GM12878 (cell line): ENCODE results near the gene CLSTN2. TPM values are rescaled to one million over a fixed set of nuclear protein-coding genes. Genes with fewer than 3 reads are reported as not detected.

Experiments
- ATAC-seq: fragments of 200-7000 bp; cut with Tn5 transposase; 3 replicates; pipeline ENCODE4 v1.9.1; 2020; ENCODE audit warnings: mild to moderate bottlenecking, moderate library complexity
- BruUV-seq: library from RNA; stranded (reverse); fragments of 400-500 nt; replicated peaks from 2 replicates; lab custom pipeline; 2021; lab: Mats Ljungman, UMichigan
- CTCF ChIA-PET: fragments of 300-600 bp; sonication (Branson Sonifier 250); formaldehyde crosslinking; extraction: SDS; loops from one replicate; lab custom pipeline; 2021; ENCODE audit warnings: inconsistent platforms; lab: Yijun Ruan, JAX
- POLR2A ChIA-PET: fragments of 350-600 bp; formaldehyde crosslinking; extraction: SDS; loops from one replicate; lab custom pipeline; 2021; ENCODE audit warnings: inconsistent platforms; lab: Charles Lee
- RAD21 ChIA-PET: fragments of 300-600 bp; sonication (Branson Sonifier 250); formaldehyde crosslinking; loops from one replicate; lab custom pipeline; 2023; ENCODE audit warnings: antibody characterized with exemption; ENCODE audit not compliant: unreplicated experiment; lab: Charles Lee
- SMC1A ChIA-PET: fragments of 300-600 bp; sonication (Branson Sonifier 250); formaldehyde crosslinking; loops from one replicate; lab custom pipeline; 2023; ENCODE audit not compliant: unreplicated experiment, uncharacterized antibody; lab: Charles Lee
- DNase-seq: peaks from one replicate; pipeline ENCODE4 v3.0.0-alpha.2; 2011; ENCODE audit warnings: low read depth, low spot score
- FAIRE-seq: peaks from 3 replicates; lab custom pipeline; 2011; peaks lifted over from hg19 to GRCh38; lab: Jason Lieb, UNC
- H2AFZ ChIP-seq: 2 replicates; pipeline ENCODE4 v1.6.0; 2011; ENCODE audit warnings: low read depth, low read length, control low read depth; ENCODE audit not compliant: control insufficient read depth
- H3K27ac ChIP-seq: 2 replicates; pipeline ENCODE4 v1.5.1; 2011; ENCODE audit warnings: control low read depth; ENCODE audit not compliant: control insufficient read depth, insufficient read depth
- H3K27me3 ChIP-seq, 2 experiments: replicated peaks in 1 of 2; 2 replicates each; pipeline versions ENCODE4 v1.6.0 to v1.6.1; 2011; ENCODE audit warnings: low read length in 1 of 2; ENCODE audit not compliant: control insufficient read depth in 2 of 2, insufficient read depth in 2 of 2
- H3K36me3 ChIP-seq, 2 experiments: 2 replicates each; pipeline ENCODE4 v1.5.1; 2011; ENCODE audit warnings: low read length in 1 of 2; ENCODE audit not compliant: control insufficient read depth in 2 of 2, insufficient read depth in 2 of 2
- H3K4me1 ChIP-seq: 2 replicates; pipeline ENCODE4 v1.6.1; 2011; ENCODE audit warnings: mild to moderate bottlenecking, low read length, moderate library complexity, mixed read lengths; ENCODE audit not compliant: control insufficient read depth, insufficient read depth
- H3K4me2 ChIP-seq: 2 replicates; pipeline ENCODE4 v1.6.0; 2011; ENCODE audit warnings: control low read depth; ENCODE audit not compliant: control insufficient read depth, insufficient read depth
- H3K4me3 ChIP-seq: fragments of 200-600 bp; sonication (generic); 2 replicates; pipeline ENCODE4 v1.5.1; 2016
- H3K79me2 ChIP-seq: 2 replicates; pipeline ENCODE4 v1.6.0; 2011; ENCODE audit warnings: low read length; ENCODE audit not compliant: control insufficient read depth, insufficient read depth
- H3K9ac ChIP-seq: 2 replicates; pipeline ENCODE4 v1.8.0; 2011; ENCODE audit warnings: low read length, control low read depth, mixed read lengths; ENCODE audit not compliant: control insufficient read depth, insufficient read depth
- H3K9me3 ChIP-seq: replicated peaks from 3 replicates; pipeline ENCODE4 v1.5.1; 2011; ENCODE audit warnings: mild to moderate bottlenecking, low read length; ENCODE audit not compliant: control insufficient read depth, insufficient read depth
- H4K20me1 ChIP-seq: 2 replicates; pipeline ENCODE4 v1.6.0; 2011; ENCODE audit not compliant: control insufficient read depth, insufficient read depth
- ASH2L ChIP-seq: fragments of 300-600, 200-600 bp; sonication (generic); IDR thresholded peaks from 2 replicates; pipeline ENCODE4 v1.6.1; 2017; ENCODE audit warnings: low read depth, mild to moderate bottlenecking, borderline replicate concordance
- BRCA1 ChIP-seq: IDR thresholded peaks from 2 replicates; pipeline ENCODE4 v1.6.1; 2011; ENCODE audit warnings: low read depth, low read length, improper control_type of control experiment
- CEBPZ ChIP-seq: fragments of 150-350 bp; IDR thresholded peaks from 2 replicates; pipeline ENCODE4 v1.6.1; 2016; ENCODE audit warnings: low read depth, low read length
- DPF2 ChIP-seq: fragments of 450-650 bp; IDR thresholded peaks from 2 replicates; pipeline ENCODE4 v1.6.1; 2017; ENCODE audit warnings: mild to moderate bottlenecking
- EED ChIP-seq: sonication (generic); IDR thresholded peaks from 2 replicates; pipeline ENCODE4 v1.6.1; 2016; ENCODE audit warnings: antibody characterized with exemption, low read depth
- FOXM1 ChIP-seq: IDR thresholded peaks from 2 replicates; pipeline ENCODE4 v1.6.1; 2012; ENCODE audit warnings: low read depth, mild to moderate bottlenecking, inconsistent platforms, low read length, moderate library complexity
- POLR2AphosphoS2 ChIP-seq: IDR thresholded peaks from 2 replicates; pipeline ENCODE4 v1.6.1; 2011; ENCODE audit warnings: low read depth, mild to moderate bottlenecking, low read length, improper control_type of control experiment, moderate library complexity
- SMC3 ChIP-seq: IDR thresholded peaks from 2 replicates; pipeline ENCODE4 v1.6.1; 2011; ENCODE audit warnings: low read length, improper control_type of control experiment, borderline replicate concordance
- STAT3 ChIP-seq: IDR thresholded peaks from 2 replicates; pipeline ENCODE4 v1.6.1; 2011; ENCODE audit warnings: low read depth, low read length, improper control_type of control experiment
- YY1 ChIP-seq: IDR thresholded peaks from 2 replicates; pipeline ENCODE4 v1.6.1; 2011; ENCODE audit warnings: low read depth, mild to moderate bottlenecking, low read length
- WGBS: methylation state at CpG from one replicate; pipeline ENCODE4 v1.1.6; 2016; ENCODE audit warnings: low lambda C conversion rate; ENCODE audit not compliant: insufficient replicate concordance, insufficient coverage; ENCODE audit errors: missing lambda C conversion rate; 5-methylcytosine and 5-hydroxymethylcytosine counted together
- in situ Hi-C: fragments of 300-500 bp; cut with MboI; formaldehyde crosslinking; loops from 9 replicates; pipeline ENCODE4 v1.14.3; 2018; ENCODE audit warnings: mixed read lengths
- intact Hi-C: fragments of 100-400 bp; cut with micrococcal nuclease; formaldehyde crosslinking; loops from one replicate; pipeline ENCODE4 v1.14.2; 2022; ENCODE audit not compliant: unreplicated experiment
- polyA plus RNA-seq, 11 experiments: library from polyadenylated mRNA; depleted of rRNA in 4 of 11; unstranded in 6 of 11; stranded (reverse) in 5 of 11; fragments of >200 nt; fragmentation: Nextera tagmentation in 4 of 11; fragmentation: Illumina TruSeq in 1 of 11; extraction: Ambion mirVana in 4 of 11; extraction: Trizol in 1 of 11; gene quantifications; 1 replicate in 1 of 11; 2 replicates in 10 of 11; pipeline versions ENCODE4 v1.2.1 to v1.2.3, GENCODE V29; 2011 to 2016; ENCODE audit warnings: inconsistent platforms in 2 of 11, missing spikeins in 2 of 11, low read depth in 1 of 11
- total RNA-seq, 4 experiments: library from RNA; depleted of rRNA in 3 of 4; stranded (reverse); fragments of >200 nt in 3 of 4; fragmentation: Illumina TruSeq in 1 of 4; extraction: Trizol in 1 of 4; gene quantifications; 2 replicates each; pipeline versions ENCODE4 v1.2.1 to v1.2.3, GENCODE V29; 2013 to 2021

The CLSTN2 gene
- total and polyA plus RNA-seq, 10 of the 15 experiments (the other 5 are each of a cell fraction or from before 2014, with no cell fraction given), result under 0.01 to 0.10 (median under 0.01) TPM; not detected in 5

GRCh38 chr3:140055092-140055791 lies 120.3 kb downstream of the CLSTN2 start:
- CTCF ChIA-PET, result no interaction called here
- H3K36me3 ChIP-seq, result no peaks in the 10 kb centered on the region
- no peaks in the 10 kb centered on the region for H3K9me3 ChIP-seq
- H3K27me3 ChIP-seq, result no peaks in the 10 kb centered on the region; a peak in 1 of 4 replicates
- no peaks in the 10 kb centered on the region for H4K20me1 ChIP-seq
- no peak overlapping the region for H2AFZ ChIP-seq
- H3K4me3 ChIP-seq, result no peak overlapping the region
- FAIRE-seq (no peak), DNase-seq (no peak), ATAC-seq (no peak)
- 28% methylated on average over 6 of the region's 6 CpGs for WGBS
- no peak overlapping the region for H3K9ac ChIP-seq
- POLR2A ChIA-PET, result no interaction called here
- H3K4me1 ChIP-seq, result no peaks in the 10 kb centered on the region
- intact Hi-C loops, result no loop called here
- SMC1A ChIA-PET, result no interaction called here
- no peak overlapping the region for H3K27ac ChIP-seq
- RAD21 ChIA-PET, result no interaction called here
- TF ChIP-seq CEBPZ (no peak), FOXM1 (no peak), DPF2 (no peak), ASH2L (no peak), STAT3 (no peak), POLR2AphosphoS2 (no peak), EED (no peak), BRCA1 (no peak), SMC3 (no peak), YY1 (no peak)
- TF ChIP-seq, all 136 proteins: peak for 0
- no TSS peak for BruUV-seq
- no peak overlapping the region for H3K4me2 ChIP-seq
- no peaks in the 10 kb centered on the region for H3K79me2 ChIP-seq
- in situ Hi-C loops, result no loop called here
